Measurements from ENCODE around the gene C1orf122.

Gene C1orf122

GRCh38 chr1:37792943-37793686 lies 14.5 kb upstream of the C1orf122 start:
- TF ChIP-seq GATA2 (IDR thresholded peaks at IDR 0.05; ENCODE audit: low read depth, low read length) (no peak), GATA3 (IDR thresholded peaks at IDR 0.05; ENCODE audit: low read depth, low read length) (no peak)

- TF ChIP-seq GATA2 (IDR thresholded peaks at IDR 0.05; ENCODE audit: low read depth, low read length): no peak
- TF ChIP-seq GATA3 (IDR thresholded peaks at IDR 0.05; ENCODE audit: low read depth, low read length): no peak
Measured at GRCh38 chr1:37793773-37794371, 13.7 kb upstream of the C1orf122 start, which contains the start of gene MANEAL. MANEAL (plus strand) TSS chr1:37793847; CDS start chr1:37794183, 336 bp downstream.

GRCh38 chr1:37794372-37795339 lies 12.9 kb upstream of the C1orf122 start:
- TF ChIP-seq GATA3 (IDR thresholded peaks at IDR 0.05; ENCODE audit: low read depth, low read length) (no peak), GATA2 (IDR thresholded peaks at IDR 0.05; ENCODE audit: low read depth, low read length) (no peak)

GRCh38 chr1:37795340-37796125 lies 12.1 kb upstream of the C1orf122 start:
- TF ChIP-seq GATA3 (IDR thresholded peaks at IDR 0.05; ENCODE audit: low read depth, low read length) (no peak), GATA2 (IDR thresholded peaks at IDR 0.05; ENCODE audit: low read depth, low read length) (no peak)

GRCh38 chr1:37797750-37798345 lies 9.7 kb upstream of the C1orf122 start:
- TF ChIP-seq GATA3 (IDR thresholded peaks at IDR 0.05; ENCODE audit: low read depth, low read length): no peak

GRCh38 chr1:37802439-37802838 lies 5.2 kb upstream of the C1orf122 start:
- TF ChIP-seq GATA3 (IDR thresholded peaks at IDR 0.05; ENCODE audit: low read depth, low read length): no peak
- no peak for TF ChIP-seq GATA2 (IDR thresholded peaks at IDR 0.05; ENCODE audit: low read depth, low read length)

- TF ChIP-seq GATA2 (IDR thresholded peaks at IDR 0.05; ENCODE audit: low read depth, low read length): no peak
- no peak for TF ChIP-seq GATA3 (IDR thresholded peaks at IDR 0.05; ENCODE audit: low read depth, low read length)
Measured at GRCh38 chr1:37807220-37807554, 403 bp upstream of the C1orf122 start.

GRCh38 chr1:37808369-37809319 lies 1.1 kb downstream of the C1orf122 start:
- TF ChIP-seq GATA2 (IDR thresholded peaks at IDR 0.05; ENCODE audit: low read depth, low read length) (no peak), GATA3 (IDR thresholded peaks at IDR 0.05; ENCODE audit: low read depth, low read length) (no peak)

- TF ChIP-seq GATA2 (IDR thresholded peaks at IDR 0.05; ENCODE audit: low read depth, low read length) (no peak), GATA3 (IDR thresholded peaks at IDR 0.05; ENCODE audit: low read depth, low read length) (no peak)
Measured at GRCh38 chr1:37809942-37810341, 2.4 kb downstream of the C1orf122 start.

GRCh38 chr1:37811027-37811655 lies 3.6 kb downstream of the C1orf122 start:
- no peak for TF ChIP-seq GATA3 (IDR thresholded peaks at IDR 0.05; ENCODE audit: low read depth, low read length)
- TF ChIP-seq GATA2 (IDR thresholded peaks at IDR 0.05; ENCODE audit: low read depth, low read length): no peak

- TF ChIP-seq GATA3 (IDR thresholded peaks at IDR 0.05; ENCODE audit: low read depth, low read length) (no peak), GATA2 (IDR thresholded peaks at IDR 0.05; ENCODE audit: low read depth, low read length) (no peak)
Measured at GRCh38 chr1:37813529-37814145, 6.0 kb downstream of the C1orf122 start.
